ENCODE data around the gene HABP4. TPM values are rescaled to one million over a fixed set of nuclear protein-coding genes. Genes with fewer than 3 reads are reported as not detected.

Gene HABP4
- total RNA-seq, 4 donors from 2014 or later, result 0.80 to 12.4 (median 2.7) TPM

GRCh38 chr9:96476013-96476412 is 26.0 kb downstream of the HABP4 start:
- H3K9me3 ChIP-seq, result no peaks in the 10 kb centered on the region
- no peak overlapping the region for H3K4me3 ChIP-seq
- H3K4me1 ChIP-seq, result no peaks in the 10 kb centered on the region
- no peak for DNase-seq
- no peak overlapping the region for H3K27ac ChIP-seq
- intact Hi-C loops (cut with DNase I), result no loop called here
- 83 to 89% methylated on average over 4 of the region's 4 CpGs for WGBS, 2 donors
- H3K36me3 ChIP-seq, result peaks cover 0 to 29% (median 0%) of the 10 kb centered on the region in 3 donors
- TF ChIP-seq CTCF (IDR thresholded peaks at IDR 0.05) (no peak), POLR2A (IDR thresholded peaks at IDR 0.05) (no peak)
- H3K27me3 ChIP-seq, result no peaks in the 10 kb centered on the region

- peaks cover 0 to 23% (median 0%) of the 10 kb centered on the region in 3 donors for H3K36me3 ChIP-seq
Observed at GRCh38 chr9:96476591-96476990, 26.6 kb downstream of the HABP4 start.

GRCh38 chr9:96478829-96479371 is 28.9 kb downstream of the HABP4 start:
- Histone ChIP-seq H3K9me3 (no peaks in the 10 kb centered on the region), H3K36me3 (no peaks in the 10 kb centered on the region), H3K27ac (no peak overlapping the region), H3K4me1 (peaks cover 0 to 1% (median 0%) of the 10 kb centered on the region in 3 donors), H3K4me3 (no peak overlapping the region), H3K27me3 (no peaks in the 10 kb centered on the region)
- intact Hi-C loops (cut with DNase I), result no loop called here
- no peak for DNase-seq
- 57 to 58% methylated on average over 4 of the region's 4 CpGs for WGBS, 2 donors
- TF ChIP-seq POLR2A (IDR thresholded peaks at IDR 0.05) (no peak), CTCF (IDR thresholded peaks at IDR 0.05) (no peak)

More at GRCh38 chr9:96476591-96476990, 26.6 kb downstream of the HABP4 start:
- H3K9me3 ChIP-seq, result no peaks in the 10 kb centered on the region
- TF ChIP-seq CTCF (IDR thresholded peaks at IDR 0.05), result no peak
- no peak for TF ChIP-seq POLR2A (IDR thresholded peaks at IDR 0.05)
- no peaks in the 10 kb centered on the region for H3K27me3 ChIP-seq
- intact Hi-C loops (cut with DNase I), result no loop called here
- no peak overlapping the region for H3K4me3 ChIP-seq
- 72 to 85% methylated on average over 4 to 5 of the region's 5 CpGs for WGBS, 2 donors
- no peaks in the 10 kb centered on the region for H3K4me1 ChIP-seq
- DNase-seq, result no peak
- no peak overlapping the region for H3K27ac ChIP-seq

GRCh38 chr9:96480736-96481135 is 30.8 kb downstream of the HABP4 start:
- peaks cover 0 to 8% (median 3%) of the 10 kb centered on the region in 3 donors for H3K4me1 ChIP-seq
- H3K36me3 ChIP-seq, result peaks cover 0 to 14% (median 0%) of the 10 kb centered on the region in 3 donors
- intact Hi-C loops (cut with DNase I), result no loop called here
- no peak for DNase-seq
- TF ChIP-seq CTCF (IDR thresholded peaks at IDR 0.05) (no peak), POLR2A (IDR thresholded peaks at IDR 0.05) (no peak)
- H3K27me3 ChIP-seq, result no peaks in the 10 kb centered on the region
- H3K9me3 ChIP-seq, result no peaks in the 10 kb centered on the region
- 92 to 96% methylated on average over 3 of the region's 3 CpGs for WGBS, 2 donors
- no peak overlapping the region for H3K4me3 ChIP-seq
- H3K27ac ChIP-seq, result no peak overlapping the region

- WGBS, 2 donors, result 52 to 86% methylated on average over 2 of the region's 2 CpGs
- intact Hi-C loops (cut with DNase I), result no loop called here
- Histone ChIP-seq H3K4me3 (no peak overlapping the region), H3K27me3 (no peaks in the 10 kb centered on the region), H3K36me3 (peaks cover 0 to 14% (median 0%) of the 10 kb centered on the region in 3 donors), H3K4me1 (peaks cover 0 to 22% (median 20%) of the 10 kb centered on the region in 3 donors), H3K27ac (no peak overlapping the region), H3K9me3 (no peaks in the 10 kb centered on the region)
- no peak for DNase-seq
- TF ChIP-seq CTCF (IDR thresholded peaks at IDR 0.05), result no peak
- TF ChIP-seq POLR2A (IDR thresholded peaks at IDR 0.05), result no peak
Observed at GRCh38 chr9:96482476-96482875, 32.5 kb downstream of the HABP4 start.

All from esophagus squamous epithelium (tissue), 5 donors.